Heart right ventricle (tissue), 16 donors: ENCODE measurements around the gene CFAP97D1. TPM values are rescaled to one million over a fixed set of nuclear protein-coding genes. Genes with fewer than 3 reads are reported as not detected.

Experiments used
- ATAC-seq, 8 donors: fragments of 200-7000 bp; cut with Tn5 transposase; one replicate each; pipeline ENCODE4 v1.9.1; 2020; ENCODE audit warnings: mild to moderate bottlenecking in 8 of 8, moderate library complexity in 8 of 8, moderate number of reproducible peaks in 1 of 8
- DNase-seq, 2 donors: peaks; one replicate each; pipeline ENCODE4 v3.0.0-alpha.2; 2020
- H3K27ac ChIP-seq, 10 donors: fragments of 200-600 bp; sonication (generic) in 2 of 10; one replicate each; pipeline versions ENCODE4 v1.5.0 to v1.8.0; 2020 to 2022; ENCODE audit warnings: mild to moderate bottlenecking in 3 of 10
- H3K27me3 ChIP-seq, 7 donors: fragments of 200-600 bp; one replicate each; pipeline ENCODE4 v1.8.0; 2021 to 2022; ENCODE audit warnings: mild to moderate bottlenecking in 2 of 7
- H3K36me3 ChIP-seq, 9 donors: fragments of 200-600 bp; sonication (generic) in 1 of 9; one replicate each; pipeline versions ENCODE4 v1.5.0 to v1.8.0; 2020 to 2022; ENCODE audit warnings: mild to moderate bottlenecking in 2 of 9
- H3K4me1 ChIP-seq, 9 donors: fragments of 200-600 bp; sonication (generic) in 1 of 9; one replicate each; pipeline versions ENCODE4 v1.5.0 to v1.8.0; 2020 to 2022; ENCODE audit warnings: mild to moderate bottlenecking in 4 of 9
- H3K4me3 ChIP-seq, 10 donors: fragments of 200-600 bp; sonication (generic) in 2 of 10; one replicate each; pipeline versions ENCODE4 v1.5.0 to v1.8.0; 2020 to 2022; ENCODE audit warnings: mild to moderate bottlenecking in 7 of 10, moderate library complexity in 2 of 10
- H3K9me3 ChIP-seq, 11 donors: fragments of 200-600 bp in 10 of 11; sonication (generic) in 2 of 11; one replicate each; pipeline versions ENCODE4 v1.5.0 to v1.8.0; 2013 to 2022; ENCODE audit warnings: mild to moderate bottlenecking in 2 of 11, control low read depth in 1 of 11, moderate library complexity in 1 of 11
- CTCF ChIP-seq, 9 donors: fragments of 200-600 bp; sonication (generic) in 2 of 9; IDR thresholded peaks; one replicate each; pipeline versions ENCODE4 v1.5.0 to v1.8.0; 2021 to 2022; ENCODE audit warnings: antibody characterized with exemption in 9 of 9, mild to moderate bottlenecking in 5 of 9, moderate library complexity in 1 of 9
- WGBS, 2 donors: extraction: QIAGEN DNeasy Blood & Tissue Kit; methylation state at CpG; one replicate each; pipeline ENCODE4 v1.1.7; 2013; ENCODE audit warnings: inconsistent platforms in 1 of 2; 5-methylcytosine and 5-hydroxymethylcytosine counted together
- intact Hi-C, 10 donors: fragments of 100-400 bp; cut with DNase I; formaldehyde crosslinking; loops; one replicate each; pipeline versions ENCODE4 v1.11.1 to v1.14.2; 2022
- polyA plus RNA-seq, 2 donors: library from polyadenylated mRNA; stranded (reverse); fragments of 200-250 nt; gene quantifications; one replicate each; pipeline ENCODE4 v1.2.3, GENCODE V29; 2013
- total RNA-seq, 10 donors: library from RNA; stranded (reverse); fragmentation: NEBNext Ultra II Directional in 3 of 10; extraction: Animal tissue kit (Norgen Biotek cat#: 25700) in 3 of 10; gene quantifications; one replicate each; pipeline versions ENCODE4 v1.2.1 to v1.2.4, GENCODE V29; 2021 to 2023
- donor health status: Arrhythmogenic right ventricular cardiomyopathy.
- donor health status: ischemic (EF 13 %, LVEDD 7.1; RV severe dilation, severe dysfunction).
- donor health status: healthy with polysubstance abuse.
- donor health status: DM: no; HTN: yes; CAD: no.
- donor health status: DM: no; HTN: no; CAD: no.
- donor health status: ischemic (EF 25% LVEDD 6.9; RV normal size, moderate dysfunction).
- donor health status: ischemic (EF 25% LVEDD 5.7; RV mildly dilated, moderate dysfunction).
- donor health status: healthy.
- donor health status: DM: yes; HTN: yes; CAD: no.
- donor health status: Ischemic cardiomyopathy.
- donor health status: ischemic (EF 35%, LVEDD 5.7; RV mildly dilated, moderate dysfunction).
- donor health status: nonischemic (EF 11% LVEDD 7.7; RV severe dilation, severe dysfunction).
- donor health status: DM: yes; HTN: yes; CAD: no.
- donor health status: PGD.
- donor health status: ischemic (EF 29% LVEDD 5.4; RV normal size, mild dysfunction).
- donor health status: nonischemic (EF 23%, LVEDD 6.1; RV moderate dilation, normal function).

Gene CFAP97D1
- total and polyA plus RNA-seq, 12 donors: 0.07 to 0.09 (median 0.09) TPM; not detected in 9

- no peaks in the 10 kb centered on the region for H3K36me3 ChIP-seq
- 7 to 9% methylated on average over 47 to 60 of the region's 60 CpGs for WGBS, 2 donors
- intact Hi-C loops: loop anchor here in 2 of 10 donors (10.0 kb wide), 2 partner anchors 181 to 191 kb away; no protein-coding TSS in a partner anchor
- TF ChIP-seq CTCF (IDR thresholded peaks at IDR 0.05): peak in 1 of 9 donors; percentile 12
- peaks cover 3 to 19% (median 11%) of the 10 kb centered on the region in 9 donors for H3K4me1 ChIP-seq
- no peak overlapping the region for H3K27ac ChIP-seq
- H3K9me3 ChIP-seq: no peaks in the 10 kb centered on the region
- ATAC-seq (peak in 7 of 8 donors; percentile 7 to 46 (median 25)), DNase-seq (peak in 1 of 2 donors; percentile 30)
- peaks cover 0 to 51% (median 33%) of the 10 kb centered on the region in 7 donors for H3K27me3 ChIP-seq
- H3K4me3 ChIP-seq: peak overlapping the region in 9 of 10 donors; percentile 12 to 39 (median 27)
Measured at GRCh38 chr17:43755389-43755875, 24.8 kb upstream of the CFAP97D1 start.

GRCh38 chr17:43756201-43756600 lies 24.0 kb upstream of the CFAP97D1 start:
- no peak for ATAC-seq

GRCh38 chr17:43757171-43757660 lies 23.0 kb upstream of the CFAP97D1 start:
- Histone ChIP-seq H3K27ac (no peak overlapping the region), H3K4me1 (peaks cover 3 to 19% (median 11%) of the 10 kb centered on the region in 9 donors), H3K27me3 (peaks cover 0 to 43% (median 33%) of the 10 kb centered on the region in 7 donors), H3K9me3 (no peaks in the 10 kb centered on the region), H3K36me3 (no peaks in the 10 kb centered on the region), H3K4me3 (no peak overlapping the region)
- no peak for DNase-seq
- ATAC-seq: no peak
- TF ChIP-seq CTCF (IDR thresholded peaks at IDR 0.05): no peak
- intact Hi-C loops: loop anchor here in 2 of 10 donors (10.0 kb wide), 2 partner anchors 182 to 192 kb away; no protein-coding TSS in a partner anchor
- 89 to 92% methylated on average over 8 of the region's 8 CpGs for WGBS, 2 donors

More at GRCh38 chr17:43756201-43756600, 24.0 kb upstream of the CFAP97D1 start:
- no peak for DNase-seq
- peaks cover 3 to 19% (median 11%) of the 10 kb centered on the region in 9 donors for H3K4me1 ChIP-seq
- intact Hi-C loops: loop anchor here in 2 of 10 donors (10.0 kb wide), 2 partner anchors 181 to 191 kb away; no protein-coding TSS in a partner anchor
- no peak for TF ChIP-seq CTCF (IDR thresholded peaks at IDR 0.05)
- 96 to 98% methylated on average over 6 of the region's 6 CpGs for WGBS, 2 donors
- H3K27ac ChIP-seq: no peak overlapping the region
- no peaks in the 10 kb centered on the region for H3K9me3 ChIP-seq
- H3K36me3 ChIP-seq: no peaks in the 10 kb centered on the region
- H3K27me3 ChIP-seq: peaks cover 0 to 51% (median 33%) of the 10 kb centered on the region in 7 donors
- no peak overlapping the region for H3K4me3 ChIP-seq

GRCh38 chr17:43758086-43758485 lies 22.1 kb upstream of the CFAP97D1 start:
- no peak for DNase-seq
- Histone ChIP-seq H3K27ac (no peak overlapping the region), H3K27me3 (peaks cover 0 to 42% (median 33%) of the 10 kb centered on the region in 7 donors), H3K4me1 (peaks cover 3 to 19% (median 11%) of the 10 kb centered on the region in 9 donors), H3K9me3 (no peaks in the 10 kb centered on the region), H3K4me3 (no peak overlapping the region), H3K36me3 (no peaks in the 10 kb centered on the region)
- ATAC-seq: no peak
- intact Hi-C loops: loop anchor here in 2 of 10 donors (2.0 to 10.0 kb wide), 3 partner anchors 61 to 193 kb away; no protein-coding TSS in a partner anchor
- no peak for TF ChIP-seq CTCF (IDR thresholded peaks at IDR 0.05)
- 84 to 91% methylated on average over 6 of the region's 6 CpGs for WGBS, 2 donors
